Choroid plexus epithelial cell (primary cell): Measurements from ENCODE around the gene TBXT.

ENCODE experiments used
- DNase-seq: peaks from one replicate; pipeline ENCODE4 v3.0.0-alpha.2; 2010; ENCODE audit warnings: low read depth
- H3K4me3 ChIP-seq: 2 replicates; pipeline ENCODE4 v1.5.1; 2011; ENCODE audit warnings: low read depth, mild to moderate bottlenecking, control low read depth, low read length, moderate library complexity
- TF ChIP-seq, protein P1 (sequence below): conservative IDR thresholded peaks from 2 replicates; pipeline ENCODE4 v1.5.1; 2011; ENCODE audit warnings: low read depth, mild to moderate bottlenecking, control low read depth, inconsistent platforms, low read length, moderate library complexity

Gene TBXT

DNA sequence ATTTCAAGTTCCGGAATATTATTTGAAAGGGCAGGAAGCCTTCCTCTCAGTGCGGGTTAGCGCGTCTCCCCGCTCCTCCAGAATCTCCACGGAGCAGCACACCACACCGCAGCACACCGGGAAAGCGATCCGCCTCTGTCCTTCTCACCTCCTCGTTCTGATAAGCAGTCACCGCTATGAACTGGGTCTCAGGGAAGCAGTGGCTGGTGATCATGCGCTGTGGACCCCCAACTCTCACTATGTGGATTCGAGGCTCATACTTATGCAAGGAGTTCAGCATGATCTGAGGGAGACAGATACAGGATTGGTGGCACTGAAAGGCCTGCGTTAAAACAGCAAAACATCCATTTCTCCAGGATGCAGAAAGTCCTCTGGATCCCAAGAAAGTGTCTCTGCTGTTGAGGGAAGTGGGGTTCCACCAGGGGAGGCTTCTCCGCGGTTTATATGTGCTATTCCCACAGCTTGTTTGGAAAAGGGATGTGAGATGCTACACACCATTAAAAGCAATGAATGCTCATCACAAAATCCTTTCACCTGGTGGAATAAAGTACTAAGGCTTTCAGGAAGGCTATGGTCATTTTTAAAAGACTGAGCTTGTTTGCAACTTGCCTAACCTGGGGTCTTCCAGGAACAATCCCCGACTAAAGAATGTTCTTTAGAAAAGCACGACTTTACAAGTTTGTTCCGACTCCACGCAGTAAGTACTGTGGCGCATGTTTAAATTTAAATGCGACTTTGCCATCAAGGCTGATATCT lies 1.9 kb downstream of the TBXT start:
- H3K4me3 ChIP-seq = no peak overlapping the region
- no peak for DNase-seq
- TF ChIP-seq, protein P1, sequence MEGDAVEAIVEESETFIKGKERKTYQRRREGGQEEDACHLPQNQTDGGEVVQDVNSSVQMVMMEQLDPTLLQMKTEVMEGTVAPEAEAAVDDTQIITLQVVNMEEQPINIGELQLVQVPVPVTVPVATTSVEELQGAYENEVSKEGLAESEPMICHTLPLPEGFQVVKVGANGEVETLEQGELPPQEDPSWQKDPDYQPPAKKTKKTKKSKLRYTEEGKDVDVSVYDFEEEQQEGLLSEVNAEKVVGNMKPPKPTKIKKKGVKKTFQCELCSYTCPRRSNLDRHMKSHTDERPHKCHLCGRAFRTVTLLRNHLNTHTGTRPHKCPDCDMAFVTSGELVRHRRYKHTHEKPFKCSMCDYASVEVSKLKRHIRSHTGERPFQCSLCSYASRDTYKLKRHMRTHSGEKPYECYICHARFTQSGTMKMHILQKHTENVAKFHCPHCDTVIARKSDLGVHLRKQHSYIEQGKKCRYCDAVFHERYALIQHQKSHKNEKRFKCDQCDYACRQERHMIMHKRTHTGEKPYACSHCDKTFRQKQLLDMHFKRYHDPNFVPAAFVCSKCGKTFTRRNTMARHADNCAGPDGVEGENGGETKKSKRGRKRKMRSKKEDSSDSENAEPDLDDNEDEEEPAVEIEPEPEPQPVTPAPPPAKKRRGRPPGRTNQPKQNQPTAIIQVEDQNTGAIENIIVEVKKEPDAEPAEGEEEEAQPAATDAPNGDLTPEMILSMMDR = no peak

DNA sequence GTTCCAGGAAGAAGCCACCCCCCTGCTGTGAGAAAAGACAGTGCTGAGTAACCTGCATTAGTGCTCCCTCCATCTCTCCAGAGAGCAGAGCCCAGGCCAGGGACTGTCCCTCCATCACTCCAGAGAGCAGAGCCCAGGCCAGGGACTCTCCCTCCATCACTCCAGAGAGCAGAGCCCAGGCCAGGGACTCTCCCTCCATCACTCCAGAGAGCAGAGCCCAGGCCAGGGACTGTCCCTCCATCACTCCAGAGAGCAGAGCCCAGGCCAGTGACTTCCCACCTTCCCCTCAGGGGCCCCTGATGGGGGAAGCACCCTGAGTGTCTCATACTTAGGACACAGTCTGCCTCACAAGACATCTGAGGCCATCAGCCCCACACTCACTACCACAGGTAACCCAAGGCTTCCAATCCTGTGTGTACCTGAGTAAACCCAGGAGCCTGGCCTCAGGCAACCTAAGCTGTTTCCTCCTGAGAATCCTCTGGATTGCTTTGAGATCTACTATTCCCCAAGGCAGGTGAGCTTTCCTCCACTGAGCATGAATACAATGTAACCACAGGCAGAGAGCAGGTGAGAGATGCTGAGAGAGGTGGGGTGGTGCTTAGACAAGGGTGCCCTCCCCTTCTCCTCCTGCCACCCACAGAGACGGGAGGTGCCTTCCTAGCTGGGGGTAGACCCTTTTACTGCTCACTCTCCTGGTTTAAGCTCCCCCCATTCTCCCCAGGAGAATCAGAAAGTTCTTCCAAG lies 4.9 kb downstream of the TBXT start:
- no peak for DNase-seq
- TF ChIP-seq, protein P1 = no peak
- H3K4me3 ChIP-seq = no peak overlapping the region

DNA sequence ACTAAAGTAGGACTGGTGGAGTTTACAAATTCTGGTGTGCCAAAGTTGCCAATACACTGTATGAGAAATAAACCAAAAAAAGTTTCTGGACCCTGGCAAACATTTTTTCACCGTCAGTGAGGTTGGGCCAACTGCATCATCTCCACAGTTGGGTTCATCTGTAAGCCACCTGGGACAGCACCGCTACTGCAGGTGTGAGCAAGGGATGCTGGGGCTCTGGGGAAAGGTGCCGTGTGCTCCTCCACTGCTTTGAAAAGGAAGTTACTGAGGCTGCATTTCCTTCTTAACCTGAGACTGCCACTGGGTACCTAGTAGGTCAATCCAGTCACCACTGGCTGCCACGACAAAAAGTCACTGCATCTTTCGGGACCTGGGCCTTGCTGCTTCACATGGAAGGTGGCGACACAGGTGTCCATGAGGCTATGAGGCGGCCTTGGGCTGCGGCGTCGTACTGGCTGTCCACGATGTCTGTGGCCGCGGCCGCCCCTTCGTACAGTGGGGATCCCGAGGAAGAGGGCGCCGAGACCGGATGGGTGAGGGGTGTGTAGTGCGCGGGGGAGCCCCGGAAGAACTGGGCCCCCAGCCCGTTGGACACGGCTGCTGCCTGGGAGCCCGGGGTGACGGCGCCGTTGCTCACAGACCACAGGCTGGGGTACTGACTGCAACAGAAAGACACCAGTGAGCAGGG lies 9.6 kb downstream of the TBXT start:
- H3K4me3 ChIP-seq = no peak overlapping the region
- DNase-seq = no peak
- TF ChIP-seq, protein P1 = no peak

DNA sequence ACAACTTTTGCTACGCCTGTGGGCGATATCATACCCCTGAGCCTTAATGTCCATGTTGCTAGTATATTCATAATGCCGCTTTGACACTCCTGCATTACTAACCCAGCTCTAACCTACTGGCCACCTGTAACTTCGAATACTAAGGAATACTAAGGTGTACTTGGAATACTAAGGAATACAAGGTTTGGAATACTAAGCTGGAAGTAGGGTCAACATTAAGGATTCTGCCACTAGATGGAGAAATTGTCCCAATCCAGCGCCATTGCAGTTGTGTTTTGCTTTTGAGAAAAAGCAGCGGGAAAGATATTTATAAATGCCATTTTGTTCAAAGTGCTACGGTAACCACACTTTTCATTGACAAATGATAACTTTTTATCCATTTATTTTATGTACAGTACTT lies 10.7 kb downstream of the TBXT start:
- H3K4me3 ChIP-seq = no peak overlapping the region
- DNase-seq = peak; percentile 31
- TF ChIP-seq, protein P1 = peak; percentile 41

DNA sequence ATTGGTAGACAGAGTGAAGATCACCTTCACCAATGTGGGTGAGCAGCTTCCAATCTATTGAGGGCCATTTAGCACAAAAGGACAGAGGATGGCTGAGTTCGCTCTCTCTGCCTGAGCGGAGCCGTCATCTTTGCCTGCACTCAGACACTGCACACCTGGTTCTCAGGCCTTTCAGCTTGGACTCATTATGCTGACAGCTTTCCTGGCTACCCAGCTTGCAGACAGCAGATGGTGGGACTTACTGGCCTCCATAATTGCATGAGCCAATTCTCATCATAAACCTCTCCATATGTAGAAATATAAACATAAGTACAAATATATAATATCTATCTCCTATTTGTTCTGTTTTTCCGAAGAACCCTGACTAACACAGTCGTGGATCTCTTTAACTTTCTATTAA lies 13.7 kb downstream of the TBXT start:
- H3K4me3 ChIP-seq = no peak overlapping the region
- DNase-seq = no peak
- TF ChIP-seq, protein P1 = no peak

DNA sequence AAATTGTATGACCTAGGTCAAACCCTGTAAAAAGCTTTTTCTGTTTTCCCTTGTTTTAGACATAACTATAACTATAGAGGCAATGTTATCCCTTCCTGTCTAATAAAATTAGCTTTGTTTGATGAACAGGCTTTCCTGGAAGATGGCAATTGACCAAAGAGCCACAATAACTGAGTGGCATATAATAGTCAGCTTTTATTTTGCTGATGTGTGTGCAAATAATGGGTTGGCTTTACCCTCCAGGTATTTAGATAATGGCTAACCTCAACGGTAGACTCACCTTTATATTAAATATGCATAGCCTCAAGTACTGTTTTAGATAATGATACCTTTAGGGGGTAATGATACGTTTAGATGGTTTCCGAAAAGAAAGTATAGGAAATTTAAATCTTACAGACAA lies 15.0 kb downstream of the TBXT start:
- no peak for DNase-seq
- no peak overlapping the region for H3K4me3 ChIP-seq
- TF ChIP-seq, protein P1 = no peak
